Measurements from ENCODE around the gene PRCD. TPM values are rescaled to one million over a fixed set of nuclear protein-coding genes. Genes with fewer than 3 reads are reported as not detected.
"Not testable (repeated sequence)": the region's sequence is repeated elsewhere in the genome, so short reads cannot be mapped to it uniquely, and the experiment has no call there.

Gene PRCD
- polyA plus RNA-seq, 5 donors: 6.2 to 10.6 (median 9.2) TPM

DNA sequence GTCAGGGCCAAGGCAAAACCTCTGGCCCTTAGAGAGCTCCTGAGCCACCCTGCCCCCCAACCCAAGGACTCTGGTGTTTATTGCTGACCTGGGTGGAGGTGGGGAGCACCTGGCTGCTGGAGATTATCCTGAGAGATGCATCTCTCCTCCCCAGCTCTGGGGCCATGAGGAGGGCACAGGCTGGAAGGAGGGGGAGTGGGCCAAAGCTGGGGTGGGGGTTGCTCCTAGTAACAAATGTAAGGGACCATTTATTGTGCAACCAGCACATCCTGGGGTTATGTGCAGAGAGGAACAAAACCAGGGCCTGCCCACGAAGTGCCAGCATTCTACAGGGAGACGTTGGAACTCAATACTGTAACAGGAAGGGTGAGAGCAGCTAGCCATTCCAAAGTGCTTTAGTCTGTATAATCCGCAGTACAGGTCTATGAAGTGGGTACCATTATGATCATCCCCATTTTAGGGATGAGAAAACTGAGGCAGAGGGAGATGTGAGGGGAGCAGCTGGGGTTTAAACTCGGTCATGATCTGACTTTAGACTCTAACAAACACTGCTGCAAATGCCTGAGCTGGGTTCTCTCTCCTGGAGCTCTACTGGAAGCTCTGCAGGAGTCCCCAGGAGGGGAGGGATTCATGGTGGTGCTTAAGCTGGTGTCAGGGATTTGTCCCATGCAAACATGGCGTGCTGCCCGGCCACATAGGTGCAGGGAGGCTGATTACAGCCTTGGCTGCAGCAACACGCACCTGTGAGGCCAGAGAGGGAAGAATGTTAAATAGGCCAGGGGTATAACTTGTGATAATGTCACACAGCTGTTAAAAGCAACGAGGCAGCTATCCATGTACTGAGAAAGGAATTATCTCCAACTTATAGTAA, 37.3 kb upstream of the PRCD start:
- DNase-seq: no peak

DNA sequence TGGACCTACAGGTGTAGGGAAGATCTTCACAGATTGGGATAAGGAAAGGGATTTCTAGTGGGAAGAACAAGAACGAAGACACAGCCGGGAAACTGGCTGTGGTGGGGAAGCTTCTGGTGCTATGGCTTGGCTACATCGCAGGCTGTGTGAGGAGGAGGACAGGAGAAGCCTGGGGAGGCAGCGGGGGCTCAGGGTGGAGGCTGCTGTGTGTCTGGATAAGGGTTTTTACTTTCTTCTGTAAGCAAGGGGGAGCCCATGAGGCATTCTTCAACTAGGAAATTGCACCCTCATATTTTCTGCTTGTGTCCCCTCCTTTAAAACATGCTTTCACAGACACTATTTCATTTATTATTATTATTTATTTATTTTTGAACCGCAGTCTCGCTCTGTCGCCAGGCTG, 35.7 kb upstream of the PRCD start:
- no peak for DNase-seq

DNA sequence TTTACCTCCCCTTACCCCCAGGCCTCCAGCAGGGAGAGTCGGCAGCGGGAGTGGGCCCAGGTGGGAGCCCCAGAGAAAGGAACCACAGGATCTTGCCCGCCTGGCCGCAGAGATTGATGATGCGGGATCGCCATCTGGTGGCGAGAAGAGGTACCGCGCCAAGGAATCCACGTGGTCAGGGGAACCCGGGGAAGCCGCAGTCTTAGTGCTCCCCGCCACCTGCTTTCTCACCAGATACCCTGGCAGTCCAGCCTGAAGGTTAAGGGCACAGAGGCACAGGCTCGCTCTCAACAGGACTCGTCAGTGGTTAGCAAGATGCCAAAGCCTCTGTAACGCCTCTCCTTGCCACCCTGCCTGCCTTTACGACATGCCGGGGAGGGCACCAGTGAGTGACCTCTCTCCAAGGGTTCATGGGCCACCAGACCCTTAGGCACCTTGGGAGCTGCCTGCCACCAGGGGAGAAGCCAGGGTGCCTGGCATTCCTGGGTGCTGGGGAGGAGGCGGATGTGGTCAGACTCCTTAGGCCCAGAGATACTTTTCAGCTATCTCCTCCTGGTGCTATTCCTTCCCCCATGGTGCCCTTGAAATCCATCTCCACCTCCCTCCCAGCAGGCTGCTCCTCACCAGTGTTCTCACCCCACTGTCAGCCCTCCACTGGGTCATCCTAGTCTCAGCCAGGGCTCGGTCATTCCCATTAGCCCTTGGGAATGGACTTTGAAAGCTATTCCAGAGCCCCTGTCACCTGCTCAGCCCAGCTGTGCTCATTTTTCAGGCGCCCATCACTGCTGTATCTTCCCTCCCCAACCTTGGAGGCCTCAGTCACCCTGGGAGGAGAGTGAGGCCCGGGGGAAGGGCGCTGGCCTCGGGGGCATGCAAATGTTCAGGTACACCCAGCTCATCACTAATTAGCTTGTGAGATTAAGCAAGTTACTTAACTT, 33.2 kb upstream of the PRCD start:
- DNase-seq: no peak

GRCh38 chr17:76508472-76509063, 31.3 kb upstream of the PRCD start:
- DNase-seq: not testable (repeated sequence)

- no peak for DNase-seq
These were observed 29.0 kb upstream of the PRCD start for GRCh38 chr17:76510831-76511244.

- DNase-seq: no peak
These were observed 28.0 kb upstream of the PRCD start for GRCh38 chr17:76511668-76512365.

GRCh38 chr17:76512366-76513305, 27.2 kb upstream of the PRCD start:
- no peak for DNase-seq

GRCh38 chr17:76513306-76513692, 26.5 kb upstream of the PRCD start:
- no peak for DNase-seq

DNA sequence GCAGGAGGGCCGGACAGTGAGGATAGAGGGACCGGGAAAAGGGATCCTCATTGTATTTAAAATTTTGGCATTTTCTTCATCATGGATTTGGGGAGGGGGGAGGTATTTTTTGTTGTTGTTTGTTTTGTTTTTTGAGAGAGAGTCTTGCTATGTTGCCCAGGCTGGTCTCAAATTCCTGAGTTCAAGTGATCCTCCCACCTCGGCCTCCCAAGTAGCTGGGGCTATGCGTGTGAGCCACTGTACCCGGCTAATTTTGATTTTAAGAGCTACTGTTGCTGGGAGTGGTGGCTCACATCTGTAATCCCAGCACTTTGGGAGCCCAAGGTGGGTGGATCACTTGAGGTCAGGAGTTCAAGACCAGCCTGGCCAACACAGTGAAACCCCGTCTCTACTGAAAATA, 25.5 kb upstream of the PRCD start:
- DNase-seq: not testable (repeated sequence)

- no peak for DNase-seq
These were observed 24.4 kb upstream of the PRCD start for GRCh38 chr17:76515274-76515949.

DNA sequence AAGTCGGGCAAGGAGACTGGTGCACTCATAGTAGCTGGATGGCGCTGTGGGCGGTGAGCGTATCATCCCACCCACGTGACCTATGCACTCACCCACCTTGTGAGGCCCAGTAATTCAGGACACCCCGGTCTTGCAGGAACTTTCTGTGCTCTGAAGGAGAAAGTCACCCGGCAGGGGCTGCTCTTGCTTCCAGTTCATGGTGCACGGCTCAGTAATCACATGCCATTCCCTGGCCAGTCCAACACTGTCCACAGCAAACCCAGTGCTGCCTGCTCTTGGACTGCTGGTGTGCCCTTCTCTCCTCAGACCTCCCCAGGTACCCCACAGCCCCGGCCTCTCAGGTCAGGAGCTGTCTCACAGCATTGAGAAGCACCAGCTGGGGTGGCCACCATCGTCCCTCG, 22.2 kb upstream of the PRCD start:
- DNase-seq: no peak

DNA sequence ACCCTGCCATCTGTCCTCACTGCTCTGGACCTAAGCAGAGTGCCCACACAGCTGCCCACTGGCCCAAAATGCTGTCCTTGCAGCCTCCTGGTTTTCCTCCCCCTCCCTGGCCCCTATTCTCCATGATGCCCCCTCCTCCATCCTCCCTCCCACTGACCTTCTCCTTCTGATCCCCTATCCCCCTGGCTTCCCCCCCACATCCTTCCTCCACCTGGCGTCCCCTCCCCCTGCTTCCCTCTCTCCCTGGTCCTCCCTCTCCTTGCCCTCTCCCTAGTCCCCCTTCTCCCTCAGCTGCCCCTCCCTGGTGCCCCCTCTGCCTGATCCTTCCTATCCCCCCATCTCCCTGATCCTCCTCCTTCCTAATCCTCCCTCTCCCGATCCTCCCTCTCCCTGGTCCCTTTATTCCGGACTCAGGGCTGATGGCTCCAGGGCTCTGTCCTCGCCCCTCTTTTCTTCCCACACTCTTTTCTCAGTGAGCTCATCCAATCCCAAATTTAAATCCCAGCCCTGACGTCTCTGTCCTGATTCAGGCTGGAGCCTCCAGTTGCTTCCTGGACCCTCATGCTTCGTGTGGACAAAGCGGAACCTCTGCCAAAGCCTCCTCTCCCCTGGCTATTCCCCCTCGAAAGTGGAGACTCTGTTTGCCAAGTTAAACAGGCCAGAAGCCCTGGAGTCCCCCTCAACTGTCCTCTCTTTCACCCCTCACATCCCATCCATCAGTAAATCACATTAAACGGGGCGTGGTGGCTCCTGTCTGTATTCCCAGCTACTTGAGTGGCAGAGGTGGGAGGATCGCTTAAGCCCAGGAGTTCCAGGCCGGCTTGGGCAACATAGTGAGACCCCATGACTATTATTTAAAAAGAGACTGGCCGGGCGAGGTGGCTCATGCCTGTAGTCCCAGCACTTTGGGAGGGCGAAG, 20.5 kb upstream of the PRCD start:
- no peak for DNase-seq

- no peak for DNase-seq
These were observed 18.6 kb upstream of the PRCD start for GRCh38 chr17:76521262-76521661.

GRCh38 chr17:76521683-76522082, 18.2 kb upstream of the PRCD start:
- DNase-seq: not testable (repeated sequence)

- no peak for DNase-seq
These were observed 16.5 kb upstream of the PRCD start for GRCh38 chr17:76523084-76524037.

- no peak for DNase-seq
These were observed 15.0 kb upstream of the PRCD start for GRCh38 chr17:76524598-76525512.

DNA sequence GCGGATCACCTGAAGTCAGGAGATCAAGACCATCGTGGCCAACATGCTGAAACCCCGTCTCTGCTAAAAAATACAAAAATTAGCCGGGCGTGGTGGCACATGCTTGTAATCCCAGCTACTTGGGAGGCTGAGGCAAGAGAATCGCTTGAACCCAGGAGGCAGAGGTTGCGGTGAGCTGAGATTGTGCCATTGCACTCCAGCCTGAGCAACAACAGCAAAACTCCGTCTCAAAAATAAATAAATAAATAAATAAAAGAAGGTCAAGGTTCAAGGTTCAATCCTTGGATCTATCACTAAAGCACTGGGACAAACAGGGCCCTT, 14.4 kb upstream of the PRCD start:
- not testable (repeated sequence) for DNase-seq

Data from right lung (tissue), 5 donors.